Measurements from ENCODE around the gene TBX6. TPM values are rescaled to one million over a fixed set of nuclear protein-coding genes. Genes with fewer than 3 reads are reported as not detected.

Gene TBX6
- total RNA-seq, 2 donors from 2014 or later, result 0.43 TPM; not detected in 1

- no peak overlapping the region for H3K27ac ChIP-seq
- no peak overlapping the region for H3K4me3 ChIP-seq
- H3K9me3 ChIP-seq, result no peaks in the 10 kb centered on the region
- no peak for DNase-seq (ENCODE audit: low spot score)
- H3K4me1 ChIP-seq, result peaks cover 0 to 19% of the 10 kb centered on the region in 2 donors
- no peak for TF ChIP-seq CTCF (IDR thresholded peaks at IDR 0.05)
- no peaks in the 10 kb centered on the region for H3K27me3 ChIP-seq
- H3K36me3 ChIP-seq, result no peaks in the 10 kb centered on the region
These were observed 37.3 kb downstream of the TBX6 start for GRCh38 chr16:30054451-30054850.

GRCh38 chr16:30053376-30054015 lies 38.2 kb downstream of the TBX6 start:
- TF ChIP-seq CTCF (IDR thresholded peaks at IDR 0.05), result no peak

GRCh38 chr16:30052671-30053372 lies 38.9 kb downstream of the TBX6 start:
- H3K36me3 ChIP-seq, result no peaks in the 10 kb centered on the region
- H3K9me3 ChIP-seq, result no peaks in the 10 kb centered on the region
- H3K27me3 ChIP-seq, result no peaks in the 10 kb centered on the region
- TF ChIP-seq CTCF (IDR thresholded peaks at IDR 0.05), result no peak
- peak overlapping the region; percentile 9 to 50 for H3K27ac ChIP-seq
- DNase-seq (ENCODE audit: low spot score), result peak; percentile 95
- peaks cover 0 to 19% of the 10 kb centered on the region in 2 donors for H3K4me1 ChIP-seq
- peak overlapping the region; percentile 50 to 74 for H3K4me3 ChIP-seq

More at GRCh38 chr16:30053376-30054015, 38.2 kb downstream of the TBX6 start:
- H3K27me3 ChIP-seq, result no peaks in the 10 kb centered on the region
- H3K27ac ChIP-seq, result peak overlapping the region; percentile 9 to 50
- H3K4me1 ChIP-seq, result peaks cover 0 to 19% of the 10 kb centered on the region in 2 donors
- no peak for DNase-seq (ENCODE audit: low spot score)
- peak overlapping the region; percentile 50 to 74 for H3K4me3 ChIP-seq
- no peaks in the 10 kb centered on the region for H3K36me3 ChIP-seq
- no peaks in the 10 kb centered on the region for H3K9me3 ChIP-seq

GRCh38 chr16:30051518-30051917 lies 40.2 kb downstream of the TBX6 start:
- no peak overlapping the region for H3K27ac ChIP-seq
- H3K4me3 ChIP-seq, result no peak overlapping the region
- H3K9me3 ChIP-seq, result no peaks in the 10 kb centered on the region
- peaks cover 0 to 19% of the 10 kb centered on the region in 2 donors for H3K4me1 ChIP-seq
- TF ChIP-seq CTCF (IDR thresholded peaks at IDR 0.05), result no peak
- no peaks in the 10 kb centered on the region for H3K27me3 ChIP-seq
- no peaks in the 10 kb centered on the region for H3K36me3 ChIP-seq
- DNase-seq (ENCODE audit: low spot score), result no peak

- Histone ChIP-seq H3K27ac (no peak overlapping the region), H3K9me3 (no peaks in the 10 kb centered on the region), H3K27me3 (no peaks in the 10 kb centered on the region), H3K4me3 (no peak overlapping the region), H3K36me3 (no peaks in the 10 kb centered on the region), H3K4me1 (peaks cover 0 to 19% of the 10 kb centered on the region in 2 donors)
- TF ChIP-seq CTCF (IDR thresholded peaks at IDR 0.05), result no peak
- DNase-seq (ENCODE audit: low spot score), result no peak
These were observed 41.9 kb downstream of the TBX6 start for GRCh38 chr16:30049871-30050270.
